Measurements from ENCODE around the gene ARL15. TPM values are rescaled to one million over a fixed set of nuclear protein-coding genes. Genes with fewer than 3 reads are reported as not detected.

ARL15 gene
- polyA plus RNA-seq, 1 donor: 24.6 TPM

GRCh38 chr5:54313311-54314270, 3.2 kb upstream of the ARL15 start:
- DNase-seq: no peak

- DNase-seq: no peak
Observed at GRCh38 chr5:54312499-54312898, 2.1 kb upstream of the ARL15 start.

- no peak for DNase-seq
Observed at GRCh38 chr5:54311176-54311677, 854 bp upstream of the ARL15 start.

GRCh38 chr5:54309691-54310432, 511 bp downstream of the ARL15 start:
- peak; percentile 43 for DNase-seq

GRCh38 chr5:54309276-54309675, 1.1 kb downstream of the ARL15 start:
- no peak for DNase-seq

- no peak for DNase-seq
Observed at GRCh38 chr5:54307583-54307982, 2.8 kb downstream of the ARL15 start.

GRCh38 chr5:54306893-54307292, 3.5 kb downstream of the ARL15 start:
- no peak for DNase-seq

GRCh38 chr5:54305737-54306136, 4.6 kb downstream of the ARL15 start:
- no peak for DNase-seq

- DNase-seq: no peak
Observed at GRCh38 chr5:54304040-54304439, 6.3 kb downstream of the ARL15 start.

- DNase-seq: no peak
Observed at GRCh38 chr5:54302267-54302687, 8.1 kb downstream of the ARL15 start.

- no peak for DNase-seq
Observed at GRCh38 chr5:54301849-54302248, 8.5 kb downstream of the ARL15 start.

- no peak for DNase-seq
Observed at GRCh38 chr5:54301220-54301619, 9.2 kb downstream of the ARL15 start.

GRCh38 chr5:54298947-54299346, 11.4 kb downstream of the ARL15 start:
- DNase-seq: no peak

- DNase-seq: no peak
Observed at GRCh38 chr5:54296386-54296785, 14.0 kb downstream of the ARL15 start.

- DNase-seq: no peak
Observed at GRCh38 chr5:54295651-54296276, 14.6 kb downstream of the ARL15 start.

- no peak for DNase-seq
Observed at GRCh38 chr5:54294097-54294667, 16.2 kb downstream of the ARL15 start.

- DNase-seq: no peak
Observed at GRCh38 chr5:54292866-54293265, 17.5 kb downstream of the ARL15 start.

- DNase-seq: no peak
Observed at GRCh38 chr5:54291498-54291897, 18.9 kb downstream of the ARL15 start.

GRCh38 chr5:54289769-54290168, 20.6 kb downstream of the ARL15 start:
- DNase-seq: no peak

- DNase-seq: no peak
Observed at GRCh38 chr5:54288568-54289217, 21.7 kb downstream of the ARL15 start.

GRCh38 chr5:54285686-54286085, 24.7 kb downstream of the ARL15 start:
- no peak for DNase-seq

- no peak for DNase-seq
Observed at GRCh38 chr5:54284586-54284985, 25.8 kb downstream of the ARL15 start.
